T follicular helper cell (primary cell): ENCODE measurements around the gene PRPF4.
"Not testable (repeated sequence)": the region's sequence is repeated elsewhere in the genome, so short reads cannot be mapped to it uniquely, and the experiment has no call there.

Experiments
- DNase-seq: peaks from one replicate; pipeline ENCODE4 v3.0.0-alpha.2; 2020; ENCODE audit warnings: low read depth

Gene PRPF4

DNA sequence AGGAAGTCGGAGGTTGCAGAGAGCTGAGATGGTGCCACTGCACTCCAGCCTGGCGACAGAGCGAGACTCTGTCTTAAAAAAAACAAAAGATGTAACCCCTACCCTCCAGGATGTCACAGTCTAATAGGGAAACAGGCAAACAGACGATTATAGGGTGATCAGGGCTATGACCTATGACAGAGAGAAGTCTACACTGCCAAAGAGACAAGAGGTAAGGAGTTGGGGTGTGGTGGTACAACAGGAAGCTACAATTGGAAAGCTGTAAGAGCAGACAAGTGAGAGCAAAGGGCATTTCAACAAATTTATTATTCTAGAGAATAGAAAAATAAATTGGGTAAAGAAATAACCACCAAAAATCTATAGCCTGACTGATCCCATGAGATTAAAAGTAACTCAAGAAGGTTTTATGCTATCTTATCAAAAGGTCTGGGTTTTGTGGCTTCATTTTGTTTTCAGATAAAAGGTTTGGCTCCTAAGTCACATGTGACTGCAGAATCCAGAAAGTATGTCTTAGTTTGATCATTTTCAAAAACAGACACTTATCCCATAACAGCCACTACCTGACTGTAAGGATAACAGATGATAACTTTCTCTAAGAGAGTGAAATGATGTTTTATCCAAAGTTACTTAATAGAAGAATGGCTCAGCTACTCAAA, 7.4 kb upstream of the PRPF4 start:
- DNase-seq: no peak

GRCh38 chr9:113269355-113269754, 6.1 kb upstream of the PRPF4 start:
- no peak for DNase-seq

DNA sequence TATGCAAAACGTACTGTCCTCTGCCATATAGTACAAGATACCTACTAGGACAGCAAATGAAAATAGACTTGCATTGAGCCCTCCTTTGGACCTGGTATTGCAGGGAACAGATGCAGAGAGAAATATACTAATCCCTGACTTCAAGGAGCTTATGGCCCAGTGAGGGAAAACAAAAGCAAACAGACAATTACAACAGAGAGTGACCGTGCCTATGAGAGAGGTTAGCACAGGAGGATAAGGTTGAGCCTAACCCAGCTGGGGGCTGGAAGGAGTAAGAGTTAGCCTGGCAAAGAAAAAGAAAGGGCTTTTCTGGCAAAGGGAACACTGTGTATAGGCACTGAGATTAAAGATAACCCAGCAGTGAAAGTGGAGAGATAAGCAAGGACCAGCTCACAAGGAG, 5.6 kb upstream of the PRPF4 start:
- no peak for DNase-seq

DNA sequence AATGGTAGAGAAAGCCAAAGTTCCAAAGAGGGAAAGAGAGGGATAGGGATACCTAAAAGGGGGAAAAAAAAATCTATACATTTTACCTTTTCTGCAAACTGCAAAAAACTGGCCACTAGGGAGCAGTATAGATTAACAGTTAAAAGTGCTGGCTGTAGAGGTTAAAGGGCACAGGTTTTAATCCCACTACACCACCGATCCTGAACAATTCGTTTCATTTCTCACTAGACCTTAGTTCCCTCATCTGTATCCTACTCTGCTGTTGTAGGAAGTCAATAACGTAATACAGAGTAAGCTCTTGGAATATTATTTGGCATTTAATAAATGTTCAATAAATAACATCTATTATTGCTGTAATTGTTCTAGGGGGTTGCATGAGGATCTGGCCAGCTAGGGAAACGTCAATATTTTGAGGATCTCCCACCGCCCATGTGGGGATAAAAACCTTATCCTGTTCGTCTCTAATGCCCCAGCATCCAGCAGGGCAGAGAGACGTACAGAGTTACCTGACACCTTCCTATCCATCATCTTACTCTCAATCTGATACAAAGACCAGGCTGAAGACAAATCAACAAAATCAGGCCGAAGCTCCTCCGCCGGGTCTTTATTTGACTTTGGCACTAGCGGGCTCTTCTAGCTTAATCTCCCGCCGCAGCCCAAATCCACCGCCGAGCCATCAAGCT, 843 bp upstream of the PRPF4 start:
- DNase-seq: peak; percentile 15

GRCh38 chr9:113278840-113279239, 3.4 kb downstream of the PRPF4 start:
- DNase-seq: no peak

DNA sequence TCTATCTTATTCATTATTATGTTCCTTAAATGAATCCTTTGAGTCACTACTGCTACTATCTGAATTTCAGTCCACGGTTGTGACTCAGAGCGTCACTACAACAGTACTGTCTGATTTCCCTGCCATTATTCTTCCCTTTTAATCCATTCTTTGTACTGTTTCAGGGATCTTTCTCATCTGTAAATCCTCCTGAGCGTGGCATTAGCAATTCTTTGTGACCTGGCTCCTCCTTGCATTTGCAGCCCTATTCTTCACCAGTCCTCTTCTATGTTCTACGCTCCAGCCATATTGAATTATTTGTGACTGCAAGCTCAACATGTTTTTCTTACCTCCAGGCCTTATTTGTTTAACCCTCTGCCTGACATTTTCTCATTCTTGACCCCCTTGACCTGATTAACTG, 5.9 kb downstream of the PRPF4 start:
- no peak for DNase-seq

DNA sequence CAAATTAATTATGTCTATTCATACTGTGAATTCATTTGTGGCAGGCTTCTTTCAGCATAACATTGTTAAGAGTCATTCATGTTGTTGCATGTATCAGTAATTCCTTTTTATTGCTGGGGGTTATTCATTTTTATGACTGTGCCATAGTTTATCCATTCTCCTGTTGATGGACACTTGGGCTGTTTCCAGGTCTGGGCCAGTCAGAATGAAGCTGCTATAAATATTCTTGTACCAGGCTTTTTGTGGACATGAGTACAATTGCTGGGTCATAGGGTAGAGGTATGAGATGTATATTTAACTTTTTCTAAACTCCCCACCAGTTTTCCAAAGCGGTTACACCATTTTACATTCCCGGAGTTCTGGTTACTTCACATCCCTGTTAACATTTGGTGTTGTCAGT, 13.6 kb downstream of the PRPF4 start:
- DNase-seq: no peak

DNA sequence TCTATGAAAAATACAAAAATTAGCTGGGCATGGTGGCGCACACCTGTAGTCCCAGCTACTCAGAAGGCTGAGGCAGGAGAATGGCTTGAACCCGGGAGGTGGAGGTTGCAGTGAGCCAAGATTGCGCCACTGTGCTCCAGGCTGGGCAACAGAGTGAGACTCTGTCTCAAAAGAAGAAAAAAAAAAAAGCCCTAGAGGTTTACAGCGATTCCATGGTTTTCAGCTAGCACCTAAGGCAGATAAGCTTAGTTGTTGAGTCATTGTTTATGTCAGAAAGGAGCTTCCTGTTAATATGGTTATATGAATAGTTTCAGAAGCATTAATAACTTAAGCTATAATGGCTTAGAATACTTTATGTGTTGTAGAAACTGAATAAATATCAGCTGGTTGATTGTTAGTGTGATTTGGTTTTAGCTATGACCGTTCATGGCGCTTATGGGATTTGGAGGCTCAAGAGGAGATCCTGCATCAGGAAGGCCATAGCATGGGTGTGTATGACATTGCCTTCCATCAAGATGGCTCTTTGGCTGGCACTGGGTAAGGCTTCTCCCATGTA, 14.7 kb downstream of the PRPF4 start:
- no peak for DNase-seq

DNA sequence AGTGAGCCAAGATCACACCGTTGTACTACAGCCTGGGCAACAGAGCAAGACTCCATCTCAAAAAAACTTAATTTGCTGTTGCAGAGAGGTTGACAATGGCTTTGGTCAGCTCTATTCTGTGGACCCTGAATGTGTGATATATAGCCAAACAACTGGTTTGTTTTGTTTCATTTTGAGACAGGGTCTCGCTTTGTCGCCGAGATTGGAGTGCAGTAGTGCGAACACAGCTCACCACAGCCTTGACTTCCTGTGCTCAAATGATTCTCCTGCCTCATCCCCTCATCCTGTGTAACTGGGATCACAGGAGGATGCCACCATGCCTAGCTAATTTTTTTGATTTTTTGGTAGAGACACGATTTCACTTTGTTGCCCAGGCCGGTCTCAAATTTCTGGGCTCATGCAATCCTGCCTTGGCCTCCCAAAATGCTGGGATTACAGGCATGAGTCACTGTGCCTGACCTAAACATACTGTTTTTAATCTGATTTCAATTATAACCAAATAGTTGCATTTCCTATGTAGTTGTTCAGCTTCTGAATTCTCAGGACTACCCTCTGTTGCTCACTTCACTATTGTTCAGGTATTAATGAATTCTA, 17.9 kb downstream of the PRPF4 start:
- DNase-seq: no peak

DNA sequence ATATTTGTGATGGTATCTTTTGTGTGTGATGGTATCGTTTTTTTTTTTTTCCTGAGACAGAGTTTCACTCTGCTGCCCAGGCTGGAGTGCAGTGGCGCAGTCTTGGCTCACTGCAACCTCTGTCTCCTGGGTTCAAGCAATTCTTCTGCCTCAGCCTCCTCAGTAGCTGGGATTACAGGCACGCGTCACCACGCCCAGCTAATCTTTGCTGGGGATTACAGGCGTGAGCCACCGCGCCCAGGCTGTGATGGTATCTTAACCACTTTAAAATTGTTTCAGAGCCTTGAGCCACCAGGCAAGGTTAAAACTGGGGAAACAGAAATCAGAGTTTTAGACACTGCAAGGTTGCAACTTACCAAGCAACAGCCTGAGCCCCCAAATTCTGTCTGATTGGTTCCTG, 20.8 kb downstream of the PRPF4 start:
- DNase-seq: not testable (repeated sequence)

- no peak for DNase-seq
These were observed 21.5 kb downstream of the PRPF4 start for GRCh38 chr9:113296796-113297558.

DNA sequence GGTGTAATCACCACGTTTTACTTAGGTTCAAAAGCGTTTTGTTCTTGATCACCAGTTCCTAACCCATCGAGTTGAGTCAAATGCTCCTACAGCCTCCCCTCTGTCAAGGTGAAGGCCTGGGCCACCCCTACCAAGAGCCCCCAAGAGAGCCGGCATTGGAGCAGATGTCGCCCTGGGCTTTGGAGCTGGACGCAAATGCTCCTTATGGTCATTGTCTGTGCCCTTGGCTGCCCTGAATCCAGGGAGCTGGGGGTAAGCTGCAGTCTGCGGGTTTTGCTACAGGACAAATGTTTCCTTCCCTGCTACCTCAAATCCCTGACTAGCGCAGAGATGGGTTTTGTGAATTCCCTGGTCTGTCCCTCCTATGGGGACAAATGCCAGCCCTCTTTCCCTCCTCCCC, 22.9 kb downstream of the PRPF4 start:
- no peak for DNase-seq

DNA sequence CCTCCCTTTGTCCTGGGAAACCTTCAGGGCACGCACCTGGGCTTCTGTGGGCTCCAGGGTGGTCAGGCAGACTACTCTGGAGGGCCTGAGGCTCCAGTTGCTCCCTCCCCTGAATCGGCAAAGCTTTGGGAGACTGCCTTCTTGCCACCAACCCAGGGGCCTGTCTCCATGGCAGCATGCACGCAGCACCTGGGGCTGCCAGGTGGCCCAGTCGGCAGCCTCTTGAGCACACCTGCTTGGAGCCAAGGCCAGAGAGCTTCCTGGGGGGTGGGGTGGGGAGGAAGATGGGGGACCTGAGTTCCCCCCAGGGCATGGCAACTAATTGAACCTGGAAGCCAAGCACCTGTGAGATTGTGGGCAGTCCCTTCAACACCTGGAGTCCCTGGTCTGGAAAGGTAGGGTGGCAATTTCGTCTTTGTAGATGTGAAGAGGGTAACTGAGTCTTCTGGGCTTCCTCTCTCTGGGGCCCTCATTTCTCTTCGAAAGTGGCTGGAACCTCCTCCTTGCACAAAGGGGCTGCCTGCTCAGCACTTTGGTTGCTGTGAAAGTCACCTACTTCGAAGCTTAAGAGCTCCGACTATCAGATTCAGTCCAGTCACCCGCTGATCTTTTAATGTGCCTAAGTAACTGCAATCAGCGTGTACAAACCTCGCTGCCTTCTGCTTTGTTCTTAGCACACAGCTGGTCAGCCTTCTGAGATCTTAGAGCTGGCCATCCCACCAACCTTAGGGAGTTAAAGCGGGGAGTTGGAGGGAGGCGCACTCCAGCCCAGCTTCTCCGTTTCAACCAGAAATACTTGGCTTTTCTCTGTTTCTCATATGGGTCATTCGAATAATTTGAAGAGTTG, 23.7 kb downstream of the PRPF4 start:
- no peak for DNase-seq

DNA sequence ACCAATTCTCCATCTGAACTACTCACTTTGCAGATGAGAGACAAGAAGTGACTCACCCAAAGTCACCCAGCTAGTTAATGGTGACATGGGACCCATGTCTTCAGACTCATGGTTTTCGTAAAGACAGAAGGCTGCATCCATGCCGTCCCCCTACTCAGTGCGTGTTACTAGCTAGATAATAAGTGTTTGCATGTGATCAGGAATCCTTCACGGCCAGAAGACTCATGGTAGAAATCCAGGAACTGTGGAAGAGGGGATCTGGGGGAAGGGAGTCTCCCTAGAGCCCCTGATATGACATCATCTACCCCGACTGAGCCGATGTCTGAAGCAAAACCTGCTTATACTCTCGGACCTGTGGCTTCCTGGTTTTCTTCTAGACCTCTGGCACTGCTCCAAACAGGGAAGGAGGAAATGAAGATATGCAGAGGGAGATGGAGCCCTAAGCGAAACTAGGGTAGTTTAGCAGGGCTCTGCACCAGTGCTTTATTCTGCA, 24.4 kb downstream of the PRPF4 start:
- DNase-seq: no peak

- DNase-seq: no peak
These were observed 26.1 kb downstream of the PRPF4 start for GRCh38 chr9:113301548-113301947.

DNA sequence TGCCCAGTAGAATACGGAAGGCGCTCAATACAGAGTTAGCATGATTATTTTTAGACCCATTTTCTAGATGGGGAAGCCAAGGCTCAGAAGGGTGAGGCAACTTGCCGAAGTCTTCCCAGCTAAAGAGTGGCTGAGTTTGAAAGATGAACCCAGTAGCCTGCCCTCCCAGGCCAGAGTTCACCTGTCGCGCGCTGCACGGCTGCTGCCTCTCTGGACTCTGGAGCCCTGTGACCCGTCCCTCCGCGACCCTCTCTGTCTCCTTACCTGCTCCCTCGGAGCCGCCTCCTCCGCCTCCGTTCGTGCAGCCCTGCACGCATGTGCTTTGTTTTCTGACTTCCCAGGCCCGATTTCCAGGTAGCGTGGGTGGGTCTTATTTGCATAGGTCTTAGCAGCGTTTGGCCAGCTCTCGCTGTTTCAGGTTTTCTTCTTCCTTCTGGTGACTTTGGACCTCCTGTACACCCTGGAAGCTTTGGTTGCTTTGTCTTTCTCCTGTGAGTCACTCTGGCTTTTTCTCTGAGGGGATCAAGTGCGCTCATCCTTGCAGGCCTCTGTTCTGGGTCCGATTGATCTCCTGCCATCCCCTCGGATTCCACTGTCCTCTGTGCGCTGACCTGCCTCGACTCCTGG, 27.4 kb downstream of the PRPF4 start, which contains the start of gene RNF183:
RNF183 (minus strand) TSS at position 585 of the 627 bp plus-strand sequence. CDS start 5,192 bp downstream, outside the sequence.
- no peak for DNase-seq

DNA sequence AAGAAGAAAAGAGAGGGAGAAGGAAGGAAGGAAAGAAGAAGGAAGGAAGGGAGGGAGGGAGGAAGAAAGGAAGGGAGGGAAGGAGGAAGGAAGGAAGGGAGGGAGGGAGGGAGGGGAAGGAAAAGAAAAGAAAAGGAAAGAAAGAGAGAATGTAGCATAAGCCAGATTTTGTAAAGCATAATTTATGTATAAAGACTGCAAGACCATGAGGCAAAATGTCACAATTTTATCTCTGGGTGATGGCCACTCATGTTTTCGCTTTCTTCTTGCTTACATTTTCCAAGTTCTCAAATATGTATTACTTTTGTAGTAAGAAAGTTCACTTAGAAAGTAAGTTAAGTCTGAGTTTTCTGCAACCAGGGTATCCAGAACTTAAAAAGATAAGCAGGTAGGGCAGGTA, 31.1 kb downstream of the PRPF4 start:
- DNase-seq: no peak

- no peak for DNase-seq
These were observed 32.0 kb downstream of the PRPF4 start for GRCh38 chr9:113307396-113307975.

DNA sequence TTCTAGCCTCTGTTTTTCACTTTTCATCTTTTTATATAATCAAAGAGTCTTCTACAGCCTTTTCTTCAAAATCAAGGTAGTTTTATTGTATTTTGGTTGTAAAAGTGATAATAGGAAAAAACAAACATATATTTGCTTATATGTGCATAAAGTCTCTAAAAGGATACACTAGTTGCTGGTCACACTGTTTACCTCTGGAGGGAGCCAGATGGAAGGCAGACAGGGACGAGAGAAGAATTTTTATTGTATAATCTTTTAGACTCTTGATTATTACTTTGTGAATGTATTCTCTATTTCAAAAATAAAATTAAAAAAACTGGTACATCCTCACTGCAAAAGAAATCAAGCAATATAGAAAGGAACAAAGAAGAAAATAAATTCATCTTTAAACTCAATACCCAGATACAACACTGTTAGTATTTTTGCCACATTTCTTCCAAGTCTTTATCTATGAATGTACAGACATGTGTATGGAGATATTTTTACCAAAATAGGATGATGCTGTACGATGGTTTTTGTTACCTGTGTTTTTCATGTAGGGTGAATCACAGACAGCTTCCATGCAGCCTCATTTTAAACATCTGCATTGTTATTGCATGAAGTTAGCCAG, 33.9 kb downstream of the PRPF4 start:
- DNase-seq: peak; percentile 6

GRCh38 chr9:113310538-113310937, 35.1 kb downstream of the PRPF4 start:
- no peak for DNase-seq
